ENCODE results near the gene IGDCC3.

DNA sequence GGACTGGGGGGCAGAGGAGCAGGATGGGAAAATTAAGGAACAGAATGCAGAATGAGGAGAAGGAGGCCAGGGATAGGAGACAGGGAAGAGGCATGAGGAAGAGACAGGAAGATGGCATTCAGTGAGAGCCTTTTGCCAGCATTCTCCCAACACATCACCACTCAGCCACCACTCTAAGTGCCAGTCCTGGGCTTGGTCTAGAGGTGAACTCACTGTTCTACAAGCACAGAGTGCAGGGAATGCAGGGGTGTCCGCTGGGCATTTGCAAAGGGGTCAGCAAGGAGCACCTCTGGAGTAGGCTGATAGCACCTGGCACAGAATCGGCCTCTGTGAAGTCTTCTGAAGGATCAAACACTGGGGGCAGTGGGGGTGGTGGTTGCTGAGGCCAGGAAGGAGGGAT is 14.6 kb upstream of the IGDCC3 start:
- TF ChIP-seq, protein P1, sequence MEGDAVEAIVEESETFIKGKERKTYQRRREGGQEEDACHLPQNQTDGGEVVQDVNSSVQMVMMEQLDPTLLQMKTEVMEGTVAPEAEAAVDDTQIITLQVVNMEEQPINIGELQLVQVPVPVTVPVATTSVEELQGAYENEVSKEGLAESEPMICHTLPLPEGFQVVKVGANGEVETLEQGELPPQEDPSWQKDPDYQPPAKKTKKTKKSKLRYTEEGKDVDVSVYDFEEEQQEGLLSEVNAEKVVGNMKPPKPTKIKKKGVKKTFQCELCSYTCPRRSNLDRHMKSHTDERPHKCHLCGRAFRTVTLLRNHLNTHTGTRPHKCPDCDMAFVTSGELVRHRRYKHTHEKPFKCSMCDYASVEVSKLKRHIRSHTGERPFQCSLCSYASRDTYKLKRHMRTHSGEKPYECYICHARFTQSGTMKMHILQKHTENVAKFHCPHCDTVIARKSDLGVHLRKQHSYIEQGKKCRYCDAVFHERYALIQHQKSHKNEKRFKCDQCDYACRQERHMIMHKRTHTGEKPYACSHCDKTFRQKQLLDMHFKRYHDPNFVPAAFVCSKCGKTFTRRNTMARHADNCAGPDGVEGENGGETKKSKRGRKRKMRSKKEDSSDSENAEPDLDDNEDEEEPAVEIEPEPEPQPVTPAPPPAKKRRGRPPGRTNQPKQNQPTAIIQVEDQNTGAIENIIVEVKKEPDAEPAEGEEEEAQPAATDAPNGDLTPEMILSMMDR (IDR thresholded peaks at IDR 0.05): no peak
- TF ChIP-seq POLR2A (IDR thresholded peaks at IDR 0.05): no peak

Measured in testis (tissue), 2 donors.